ENCODE data around the gene EDC3. TPM values are rescaled to one million over a fixed set of nuclear protein-coding genes. Genes with fewer than 3 reads are reported as not detected.

Gene EDC3, protein sequence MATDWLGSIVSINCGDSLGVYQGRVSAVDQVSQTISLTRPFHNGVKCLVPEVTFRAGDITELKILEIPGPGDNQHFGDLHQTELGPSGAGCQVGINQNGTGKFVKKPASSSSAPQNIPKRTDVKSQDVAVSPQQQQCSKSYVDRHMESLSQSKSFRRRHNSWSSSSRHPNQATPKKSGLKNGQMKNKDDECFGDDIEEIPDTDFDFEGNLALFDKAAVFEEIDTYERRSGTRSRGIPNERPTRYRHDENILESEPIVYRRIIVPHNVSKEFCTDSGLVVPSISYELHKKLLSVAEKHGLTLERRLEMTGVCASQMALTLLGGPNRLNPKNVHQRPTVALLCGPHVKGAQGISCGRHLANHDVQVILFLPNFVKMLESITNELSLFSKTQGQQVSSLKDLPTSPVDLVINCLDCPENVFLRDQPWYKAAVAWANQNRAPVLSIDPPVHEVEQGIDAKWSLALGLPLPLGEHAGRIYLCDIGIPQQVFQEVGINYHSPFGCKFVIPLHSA
- polyA plus RNA-seq (12.9 and 15.9 TPM in 2 replicates), polyA minus RNA-seq (30.2 and 37.9 TPM in 2 replicates)

- H3F3A ChIP-seq (ENCODE audit: insufficient read depth, low read length, poor library complexity, severe bottlenecking): no peaks in the 10 kb centered on the region
- TF ChIP-seq, protein P1, sequence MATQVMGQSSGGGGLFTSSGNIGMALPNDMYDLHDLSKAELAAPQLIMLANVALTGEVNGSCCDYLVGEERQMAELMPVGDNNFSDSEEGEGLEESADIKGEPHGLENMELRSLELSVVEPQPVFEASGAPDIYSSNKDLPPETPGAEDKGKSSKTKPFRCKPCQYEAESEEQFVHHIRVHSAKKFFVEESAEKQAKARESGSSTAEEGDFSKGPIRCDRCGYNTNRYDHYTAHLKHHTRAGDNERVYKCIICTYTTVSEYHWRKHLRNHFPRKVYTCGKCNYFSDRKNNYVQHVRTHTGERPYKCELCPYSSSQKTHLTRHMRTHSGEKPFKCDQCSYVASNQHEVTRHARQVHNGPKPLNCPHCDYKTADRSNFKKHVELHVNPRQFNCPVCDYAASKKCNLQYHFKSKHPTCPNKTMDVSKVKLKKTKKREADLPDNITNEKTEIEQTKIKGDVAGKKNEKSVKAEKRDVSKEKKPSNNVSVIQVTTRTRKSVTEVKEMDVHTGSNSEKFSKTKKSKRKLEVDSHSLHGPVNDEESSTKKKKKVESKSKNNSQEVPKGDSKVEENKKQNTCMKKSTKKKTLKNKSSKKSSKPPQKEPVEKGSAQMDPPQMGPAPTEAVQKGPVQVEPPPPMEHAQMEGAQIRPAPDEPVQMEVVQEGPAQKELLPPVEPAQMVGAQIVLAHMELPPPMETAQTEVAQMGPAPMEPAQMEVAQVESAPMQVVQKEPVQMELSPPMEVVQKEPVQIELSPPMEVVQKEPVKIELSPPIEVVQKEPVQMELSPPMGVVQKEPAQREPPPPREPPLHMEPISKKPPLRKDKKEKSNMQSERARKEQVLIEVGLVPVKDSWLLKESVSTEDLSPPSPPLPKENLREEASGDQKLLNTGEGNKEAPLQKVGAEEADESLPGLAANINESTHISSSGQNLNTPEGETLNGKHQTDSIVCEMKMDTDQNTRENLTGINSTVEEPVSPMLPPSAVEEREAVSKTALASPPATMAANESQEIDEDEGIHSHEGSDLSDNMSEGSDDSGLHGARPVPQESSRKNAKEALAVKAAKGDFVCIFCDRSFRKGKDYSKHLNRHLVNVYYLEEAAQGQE (IDR thresholded peaks at IDR 0.05; ENCODE audit: borderline replicate concordance): no peak
- TF ChIP-seq EP300 (conservative IDR thresholded peaks at IDR 0.05; ENCODE audit: poor library complexity, severe bottlenecking) (peak; percentile 76), MXI1 (conservative IDR thresholded peaks at IDR 0.05; ENCODE audit: poor library complexity, severe bottlenecking) (peak; percentile 95), POLR2AphosphoS5 (IDR thresholded peaks at IDR 0.05) (peak; percentile 98), CTCF (IDR thresholded peaks at IDR 0.05; ENCODE audit: poor library complexity, severe bottlenecking) (peak; percentile 13), EZH2 (IDR thresholded peaks at IDR 0.05; ENCODE audit: borderline replicate concordance, insufficient read depth, low read length, poor library complexity, severe bottlenecking) (no peak), RAD21 (conservative IDR thresholded peaks at IDR 0.05) (peak; percentile 15), TAF1 (IDR thresholded peaks at IDR 0.05; ENCODE audit: low read depth) (no peak), SMC3 (conservative IDR thresholded peaks at IDR 0.05; ENCODE audit: poor library complexity) (no peak)
- peak within 1 kb of the TSS; percentile 90 for H2AFZ ChIP-seq (ENCODE audit: low read depth, low read length)
- peak within 1 kb of the TSS; percentile 95 for H3K4me2 ChIP-seq (ENCODE audit: low read length)
- no peaks in the 10 kb centered on the region for H4K20me1 ChIP-seq (ENCODE audit: insufficient read depth)
- peak within 1 kb of the TSS; percentile 84 for H3K27ac ChIP-seq (ENCODE audit: low read length)
- peaks cover 48% of the 10 kb centered on the region for H3K79me2 ChIP-seq (replicated peaks; ENCODE audit: insufficient read depth, low read length)
- peak within 1 kb of the TSS; percentile 94 for H3K9ac ChIP-seq (ENCODE audit: low read length)
- H3K27me3 ChIP-seq (ENCODE audit: insufficient read depth, low read depth, low read length): no peaks in the 10 kb centered on the region
- H3K9me2 ChIP-seq (ENCODE audit: insufficient read depth, low read length): no peaks in the 10 kb centered on the region
- no peaks in the 10 kb centered on the region for H3K9me3 ChIP-seq (ENCODE audit: low read length)
- no peaks in the 10 kb centered on the region for H3K36me3 ChIP-seq (ENCODE audit: insufficient read depth, low read length)
- peak within 1 kb of the TSS; percentile 74 for H3K4me3 ChIP-seq (ENCODE audit: low read length)
Measured at GRCh38 chr15:74695597-74696397, at the start of gene EDC3. TSS of gene EDC3 (minus strand) at chr15:74696024. CDS start at chr15:74675124, 20,900 bp downstream.

GRCh38 chr15:74742422-74742821, 46.6 kb upstream of the EDC3 start:
- no peaks in the 10 kb centered on the region for H3K27me3 ChIP-seq (ENCODE audit: insufficient read depth, low read depth, low read length)
- H3K9me2 ChIP-seq (ENCODE audit: insufficient read depth, low read length): no peaks in the 10 kb centered on the region
- H3K4me2 ChIP-seq (ENCODE audit: low read length): no peak overlapping the region
- H3F3A ChIP-seq (ENCODE audit: insufficient read depth, low read length, poor library complexity, severe bottlenecking): no peaks in the 10 kb centered on the region
- no peak overlapping the region for H3K9ac ChIP-seq (ENCODE audit: low read length)
- no peak overlapping the region for H2AFZ ChIP-seq (ENCODE audit: low read depth, low read length)
- H3K79me2 ChIP-seq (replicated peaks; ENCODE audit: insufficient read depth, low read length): no peaks in the 10 kb centered on the region
- no peaks in the 10 kb centered on the region for H3K9me3 ChIP-seq (ENCODE audit: low read length)
- no peak overlapping the region for H3K27ac ChIP-seq (ENCODE audit: low read length)
- no peaks in the 10 kb centered on the region for H3K36me3 ChIP-seq (ENCODE audit: insufficient read depth, low read length)
- TF ChIP-seq EZH2 (IDR thresholded peaks at IDR 0.05; ENCODE audit: borderline replicate concordance, insufficient read depth, low read length, poor library complexity, severe bottlenecking): no peak
- TF ChIP-seq, protein P1 (IDR thresholded peaks at IDR 0.05; ENCODE audit: borderline replicate concordance): no peak
- no peak for TF ChIP-seq EP300 (conservative IDR thresholded peaks at IDR 0.05; ENCODE audit: poor library complexity, severe bottlenecking)
- TF ChIP-seq MXI1 (conservative IDR thresholded peaks at IDR 0.05; ENCODE audit: poor library complexity, severe bottlenecking): no peak
- no peak for TF ChIP-seq CTCF (IDR thresholded peaks at IDR 0.05; ENCODE audit: poor library complexity, severe bottlenecking)
- TF ChIP-seq TAF1 (IDR thresholded peaks at IDR 0.05; ENCODE audit: low read depth): no peak
- TF ChIP-seq POLR2AphosphoS5 (IDR thresholded peaks at IDR 0.05): no peak
- TF ChIP-seq RAD21 (conservative IDR thresholded peaks at IDR 0.05): no peak
- TF ChIP-seq SMC3 (conservative IDR thresholded peaks at IDR 0.05; ENCODE audit: poor library complexity): no peak
- H4K20me1 ChIP-seq (ENCODE audit: insufficient read depth): no peaks in the 10 kb centered on the region
- H3K4me3 ChIP-seq (ENCODE audit: low read length): no peak overlapping the region

All from neural cell (in vitro differentiated cells).